Umbilical cord (tissue), 2 donors: ENCODE measurements around the gene PALLD. TPM values are rescaled to one million over a fixed set of nuclear protein-coding genes. Genes with fewer than 3 reads are reported as not detected.

ENCODE experiments used
- DNase-seq: peaks from one replicate; pipeline ENCODE4 v3.0.0-alpha.2; 2015; ENCODE audit warnings: low spot score
- total RNA-seq: library from RNA; depleted of rRNA; stranded (reverse); fragments of >200 nt; gene quantifications from one replicate; pipeline ENCODE4 v1.2.3, GENCODE V29; 2014; ENCODE audit warnings: low replicate concordance; ENCODE audit not compliant: insufficient read depth

The PALLD gene
- total RNA-seq, 1 donor from 2014 or later, result 441 TPM

DNA sequence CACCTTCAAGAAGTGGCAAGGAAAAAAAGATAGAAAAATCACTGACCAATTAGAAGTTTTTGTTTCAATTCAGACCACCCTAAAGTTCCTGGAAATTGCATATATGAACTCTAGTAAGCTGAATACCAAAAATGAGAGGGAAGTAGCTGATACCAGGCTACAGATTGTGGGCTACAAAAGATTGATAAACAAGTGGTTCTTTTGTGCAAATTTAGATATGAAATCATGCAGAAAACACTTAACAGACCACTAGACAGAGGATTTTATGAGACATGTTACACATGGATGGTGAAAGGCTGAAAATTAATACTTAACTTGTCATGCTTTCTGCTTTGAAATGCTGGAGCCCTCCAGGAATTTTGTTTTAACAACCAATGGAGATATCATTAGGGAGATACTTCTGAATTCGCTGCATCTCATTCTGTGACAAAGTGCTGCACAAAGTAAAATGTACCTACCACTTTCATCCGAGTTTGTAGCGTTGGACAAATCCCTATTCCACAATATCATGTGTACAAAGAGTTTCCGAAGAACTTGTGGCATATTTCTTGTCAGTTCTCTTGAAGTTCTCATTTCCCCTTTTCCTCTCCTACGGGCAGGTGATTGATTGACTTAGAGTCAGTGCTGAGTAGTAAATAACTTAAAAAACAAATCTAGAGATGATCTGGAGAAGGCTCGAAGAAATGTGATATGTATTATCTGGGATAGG lies 235.0 kb downstream of the PALLD start:
- DNase-seq, result no peak

GRCh38 chr4:168732714-168733113 lies 235.9 kb downstream of the PALLD start:
- no peak for DNase-seq

DNA sequence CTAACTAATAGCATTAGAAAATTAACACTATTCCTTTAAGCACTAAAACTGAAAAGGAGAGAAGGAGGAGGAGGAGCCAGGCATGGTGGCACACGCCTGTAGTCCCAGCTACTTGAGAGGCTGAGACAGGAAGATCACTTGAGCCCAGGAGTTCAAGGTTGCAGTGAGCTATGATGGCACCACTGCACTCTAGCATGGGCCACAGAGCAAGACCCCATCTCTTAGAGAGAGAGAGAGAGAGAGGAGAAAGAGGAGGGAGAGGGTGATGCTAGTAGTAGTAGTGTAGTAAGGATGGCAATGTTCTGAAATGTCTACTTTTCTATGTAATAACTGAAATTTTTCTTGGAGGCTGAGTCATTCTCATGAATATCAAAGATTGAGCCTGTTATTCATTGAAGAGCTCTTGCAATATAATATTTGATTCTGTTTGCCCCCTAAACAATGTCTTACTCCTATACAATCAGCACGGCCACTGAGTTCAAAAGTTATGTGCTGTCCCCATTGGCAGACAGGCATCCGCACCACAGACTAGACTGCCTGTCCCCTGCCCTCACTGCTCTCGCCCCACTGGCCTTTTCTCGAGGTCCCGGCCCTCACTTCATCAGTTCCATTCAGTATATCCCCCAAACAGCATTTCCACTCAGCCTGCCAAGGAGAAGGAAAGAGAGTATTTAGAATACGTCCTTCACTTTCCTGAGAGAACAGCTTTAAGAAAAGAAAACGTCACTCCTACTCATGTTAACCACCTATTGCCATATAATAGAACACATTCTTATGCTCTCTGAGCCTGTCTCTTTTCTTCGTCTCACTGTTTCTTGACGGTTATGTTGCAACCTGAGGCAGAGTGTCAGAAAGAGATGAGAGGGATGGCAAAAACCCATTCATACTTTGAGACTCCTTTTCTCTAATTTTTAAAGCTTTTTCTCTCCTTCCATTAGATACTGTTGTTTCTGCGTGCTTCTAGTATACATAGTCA lies 238.1 kb downstream of the PALLD start:
- no peak for DNase-seq

- no peak for DNase-seq
These were observed 238.9 kb downstream of the PALLD start for GRCh38 chr4:168735735-168736134.

GRCh38 chr4:168736860-168737805 lies 240.3 kb downstream of the PALLD start:
- no peak for DNase-seq

DNA sequence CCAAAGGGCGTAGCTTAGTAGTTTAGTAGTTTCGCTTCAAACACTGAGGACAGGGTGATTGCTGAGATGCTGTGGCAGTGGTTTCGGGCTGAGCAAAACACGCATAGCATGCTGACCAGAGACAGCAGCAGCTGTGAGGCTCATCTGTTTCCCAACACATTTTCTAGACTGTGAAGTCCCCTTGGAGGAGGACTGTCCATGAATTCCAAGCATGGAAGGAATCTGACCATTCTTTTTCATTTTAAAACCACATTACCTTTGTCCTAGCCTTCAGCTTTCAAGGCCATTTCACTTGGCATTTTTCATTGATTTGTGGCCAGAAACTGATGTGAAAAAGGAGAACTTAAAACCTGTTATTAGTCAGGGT lies 240.9 kb downstream of the PALLD start:
- no peak for DNase-seq

GRCh38 chr4:168739886-168740285 lies 243.0 kb downstream of the PALLD start:
- DNase-seq, result no peak

DNA sequence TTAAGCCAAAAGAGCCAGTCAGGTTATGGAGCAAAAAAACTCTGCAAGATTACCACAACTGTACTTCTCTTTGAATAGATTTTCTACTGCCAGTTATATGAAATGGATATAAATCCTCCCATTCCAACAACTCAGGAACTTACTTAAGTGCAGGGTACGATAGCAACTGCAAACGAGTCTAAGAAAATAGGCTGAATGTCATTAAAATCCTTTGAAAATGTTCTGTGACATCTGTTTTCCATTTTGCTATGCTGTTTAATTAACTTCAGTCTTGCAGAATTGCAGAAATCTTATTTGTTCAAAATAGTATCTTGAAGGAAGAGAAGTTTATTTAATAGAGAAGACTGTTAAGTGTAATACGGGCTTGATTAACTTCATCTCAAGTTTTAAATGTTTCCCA lies 243.8 kb downstream of the PALLD start:
- DNase-seq, result no peak

GRCh38 chr4:168741281-168742173 lies 244.7 kb downstream of the PALLD start:
- no peak for DNase-seq

DNA sequence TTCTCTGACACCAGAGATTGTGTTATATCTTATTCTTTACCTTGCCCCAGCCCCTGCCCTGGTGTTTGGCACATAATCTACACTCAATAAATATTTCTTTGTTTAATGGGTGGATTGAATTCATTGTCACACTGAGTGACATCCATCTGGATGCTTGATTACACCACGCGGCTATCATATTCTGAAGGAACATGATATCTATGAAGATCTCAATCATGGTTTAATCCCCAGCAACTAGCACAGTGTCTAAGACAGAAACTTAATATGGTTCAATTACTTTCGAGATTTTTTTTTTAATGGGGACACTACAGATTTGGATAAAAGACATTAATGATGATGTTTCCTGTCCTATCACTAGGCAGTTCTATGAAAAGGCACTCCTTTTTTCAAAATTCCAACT lies 246.3 kb downstream of the PALLD start:
- no peak for DNase-seq

GRCh38 chr4:168743601-168744000 lies 246.7 kb downstream of the PALLD start:
- DNase-seq, result no peak

GRCh38 chr4:168744021-168744420 lies 247.2 kb downstream of the PALLD start:
- DNase-seq, result no peak

- no peak for DNase-seq
These were observed 252.0 kb downstream of the PALLD start for GRCh38 chr4:168748807-168749206.

DNA sequence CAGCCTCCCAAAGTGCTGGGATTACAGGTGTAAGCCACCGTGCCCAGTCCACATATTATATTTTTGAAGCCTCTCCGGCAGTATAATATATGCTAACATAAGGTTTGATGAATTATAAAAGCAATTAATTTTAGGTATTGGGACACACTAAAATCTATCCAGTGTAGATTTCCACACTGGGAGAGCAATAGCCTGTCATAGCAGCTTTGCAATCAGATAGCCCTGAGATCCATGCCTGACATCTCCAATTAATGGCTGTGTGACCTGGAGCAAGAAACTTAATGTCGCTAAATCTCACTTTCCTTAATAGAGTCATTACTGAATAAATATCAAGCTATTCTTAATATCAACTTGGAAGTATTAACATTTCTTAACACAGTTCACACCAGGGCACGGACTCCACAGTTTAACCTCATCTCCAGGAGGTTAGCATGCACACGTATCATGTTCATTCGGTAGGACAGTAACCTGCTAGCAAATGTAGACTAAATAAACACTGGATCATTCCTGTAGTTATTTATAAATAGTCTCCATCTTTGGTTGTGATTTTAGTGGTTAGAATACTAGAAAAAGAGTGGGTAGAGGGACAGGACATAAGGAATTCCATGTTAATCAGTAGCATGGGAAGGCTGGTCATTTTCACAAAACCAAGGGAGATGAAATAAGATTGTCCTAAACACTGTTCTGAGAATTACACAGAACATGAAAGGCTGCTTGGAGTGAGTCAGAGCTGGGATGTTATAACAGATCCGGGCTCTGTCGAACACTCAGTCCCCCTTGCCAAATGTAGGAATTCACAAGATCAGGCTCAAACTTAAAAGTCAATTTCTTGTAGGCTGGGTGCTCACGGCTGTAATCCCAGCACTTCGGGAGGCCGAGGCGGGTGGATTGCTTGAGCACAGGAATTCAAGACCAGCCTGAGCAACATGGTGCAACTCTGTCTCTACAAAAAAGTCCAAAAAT lies 254.7 kb downstream of the PALLD start:
- peak; percentile 93 for DNase-seq

DNA sequence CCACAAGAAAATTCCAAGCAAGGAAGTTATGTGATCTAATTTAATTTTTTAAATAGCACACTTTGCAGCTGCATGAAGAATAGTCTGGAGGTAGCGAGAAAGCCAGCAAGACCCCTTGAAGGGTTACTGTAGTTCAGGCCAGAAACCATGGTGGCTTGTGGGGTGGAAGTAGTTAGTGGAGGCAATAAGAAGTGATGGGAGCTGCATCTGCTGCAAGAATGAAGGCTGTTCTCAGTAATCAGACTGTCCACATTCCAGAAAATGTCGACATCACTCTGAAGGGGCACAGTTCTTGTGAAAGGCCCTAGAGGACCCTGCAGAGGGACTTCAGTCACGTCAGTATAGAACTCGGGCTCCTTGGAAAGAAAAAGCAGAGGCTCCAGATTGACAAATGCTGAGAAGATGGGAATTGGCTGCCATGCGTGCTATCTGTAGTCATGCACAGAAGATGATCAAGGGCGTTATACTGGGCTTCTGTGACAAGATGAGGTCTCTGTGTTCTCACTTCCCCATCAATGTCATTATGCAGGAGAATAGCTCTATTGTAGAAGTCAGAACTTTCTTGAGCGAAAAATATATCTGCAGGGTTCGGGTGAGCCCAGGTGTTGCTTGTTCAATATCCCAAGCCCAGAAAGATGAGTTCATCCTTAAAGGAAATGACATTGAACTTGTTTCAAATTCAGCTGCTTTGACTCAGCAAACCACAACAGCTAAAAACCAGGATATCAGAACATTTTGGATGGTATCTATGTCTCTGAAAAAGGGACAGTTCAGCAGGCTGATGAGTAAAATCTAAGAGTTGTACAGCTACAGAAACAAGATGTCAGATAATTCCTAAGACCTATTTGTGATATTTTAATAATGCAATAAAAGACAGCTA lies 259.0 kb downstream of the PALLD start:
- no peak for DNase-seq

DNA sequence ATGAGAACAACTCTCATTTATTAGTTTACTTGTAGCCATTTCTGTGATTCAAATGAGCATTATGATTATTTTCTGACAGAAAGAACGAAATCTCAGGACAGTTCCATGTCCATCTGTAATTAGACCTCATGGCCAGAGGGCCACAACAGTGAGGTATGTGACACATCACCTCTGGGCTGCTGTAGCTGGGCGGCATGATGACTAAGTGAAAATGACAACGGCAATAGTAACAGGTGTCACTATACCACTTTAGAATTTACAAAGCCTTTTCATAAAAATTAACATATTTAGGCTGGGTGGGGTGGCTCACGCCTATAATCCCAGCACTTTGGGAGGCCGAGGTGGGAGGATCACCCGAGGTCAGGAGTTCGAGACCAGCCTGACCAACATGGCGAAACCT lies 260.6 kb downstream of the PALLD start:
- no peak for DNase-seq

DNA sequence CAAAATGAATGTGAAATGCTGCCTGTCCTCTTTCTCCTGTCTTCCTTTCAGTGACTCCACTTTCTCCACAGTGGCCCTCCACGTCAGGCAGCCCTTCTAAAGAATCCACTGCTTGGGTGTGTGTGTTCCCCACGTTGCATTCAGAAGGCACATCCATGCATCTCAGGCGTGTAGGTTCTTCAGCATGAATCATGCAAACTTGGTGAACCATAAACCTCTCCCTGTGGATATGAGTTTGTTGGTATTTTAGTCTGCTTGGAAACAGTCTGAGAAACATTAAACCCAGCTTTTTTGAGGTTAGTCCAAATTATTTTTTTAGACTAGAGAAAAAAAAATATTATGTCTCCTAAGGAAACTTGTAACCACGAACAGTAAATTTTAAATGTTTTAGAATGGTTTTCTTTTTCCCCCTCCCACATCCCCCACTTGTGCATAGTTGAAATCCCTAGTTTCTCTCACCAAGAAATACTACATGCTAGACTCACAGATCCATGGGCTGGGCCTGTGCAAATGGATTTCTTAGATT lies 261.6 kb downstream of the PALLD start:
- peak; percentile 88 for DNase-seq

DNA sequence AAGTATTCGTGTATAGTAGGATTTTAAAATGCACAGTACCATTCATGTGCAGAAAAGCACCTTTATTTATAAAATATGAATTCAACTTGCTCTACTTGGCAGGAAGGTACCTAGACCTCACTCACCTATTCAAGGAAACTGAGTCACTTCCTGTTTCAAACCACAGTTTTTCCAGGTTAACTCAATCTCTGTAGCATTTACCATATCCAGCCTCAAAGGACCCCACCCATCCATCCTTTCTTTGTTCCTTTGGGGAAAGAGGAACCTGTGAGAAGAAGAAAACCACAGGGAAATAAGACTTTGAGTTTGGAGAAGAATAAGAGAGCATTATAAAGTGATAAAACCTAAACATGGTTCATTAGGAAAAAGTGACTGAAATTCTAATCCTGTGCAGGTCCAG lies 262.5 kb downstream of the PALLD start:
- DNase-seq, result no peak
